ENCODE measurements around the gene ARL5B.

ARL5B gene

GRCh38 chr10:18703521-18703920, 44.3 kb downstream of the ARL5B start:
- DNase-seq (ENCODE audit: low spot score), result no peak

GRCh38 chr10:18710201-18710653, 51.0 kb downstream of the ARL5B start:
- DNase-seq (ENCODE audit: low spot score), result no peak

GRCh38 chr10:18713077-18713476, 53.8 kb downstream of the ARL5B start:
- no peak for DNase-seq (ENCODE audit: low spot score)

GRCh38 chr10:18718991-18719390, 59.8 kb downstream of the ARL5B start:
- no peak for DNase-seq (ENCODE audit: low spot score)

- DNase-seq (ENCODE audit: low spot score), result no peak
Measured at GRCh38 chr10:18719811-18720210, 60.6 kb downstream of the ARL5B start.

- DNase-seq (ENCODE audit: low spot score), result no peak
Measured at GRCh38 chr10:18721067-18721466, 61.8 kb downstream of the ARL5B start.

GRCh38 chr10:18723801-18724200, 64.6 kb downstream of the ARL5B start:
- DNase-seq (ENCODE audit: low spot score), result no peak

All from SK-N-DZ (cell line).